Ecto neural progenitor cell (in vitro differentiated cells): ENCODE data around the gene FRMD4A.
"Not testable (repeated sequence)": the region's sequence is repeated elsewhere in the genome, so short reads cannot be mapped to it uniquely, and the experiment has no call there.

Experiments used
- DNase-seq: peaks from one replicate; pipeline ENCODE4 v3.0.0-alpha.2; 2018; ENCODE audit warnings: low spot score

Gene FRMD4A

GRCh38 chr10:14102056-14102455, 228.7 kb downstream of the FRMD4A start:
- DNase-seq: no peak

GRCh38 chr10:14099885-14100284, 230.8 kb downstream of the FRMD4A start:
- no peak for DNase-seq

GRCh38 chr10:14093730-14094484, 236.8 kb downstream of the FRMD4A start:
- DNase-seq: no peak

GRCh38 chr10:14092799-14093198, 237.9 kb downstream of the FRMD4A start:
- no peak for DNase-seq

- no peak for DNase-seq
Observed at GRCh38 chr10:14089556-14090292, 241.0 kb downstream of the FRMD4A start.

GRCh38 chr10:14087566-14087965, 243.2 kb downstream of the FRMD4A start:
- DNase-seq: no peak

GRCh38 chr10:14086596-14086995, 244.1 kb downstream of the FRMD4A start:
- DNase-seq: no peak

- no peak for DNase-seq
Observed at GRCh38 chr10:14084875-14085274, 245.8 kb downstream of the FRMD4A start.

GRCh38 chr10:14080795-14081194, 249.9 kb downstream of the FRMD4A start:
- DNase-seq: no peak

GRCh38 chr10:14077430-14077829, 253.3 kb downstream of the FRMD4A start:
- no peak for DNase-seq

GRCh38 chr10:14074062-14074884, 256.5 kb downstream of the FRMD4A start:
- no peak for DNase-seq

GRCh38 chr10:14072541-14072940, 258.2 kb downstream of the FRMD4A start:
- DNase-seq: no peak

GRCh38 chr10:14071956-14072355, 258.8 kb downstream of the FRMD4A start:
- DNase-seq: no peak

- DNase-seq: no peak
Observed at GRCh38 chr10:14068601-14069250, 262.0 kb downstream of the FRMD4A start.

GRCh38 chr10:14067638-14068037, 263.1 kb downstream of the FRMD4A start:
- not testable (repeated sequence) for DNase-seq

- no peak for DNase-seq
Observed at GRCh38 chr10:14066106-14066505, 264.6 kb downstream of the FRMD4A start.

- no peak for DNase-seq
Observed at GRCh38 chr10:14063531-14064285, 267.0 kb downstream of the FRMD4A start.

GRCh38 chr10:14062528-14063260, 268.0 kb downstream of the FRMD4A start:
- no peak for DNase-seq

- no peak for DNase-seq
Observed at GRCh38 chr10:14060320-14061070, 270.2 kb downstream of the FRMD4A start.
